Ishikawa (cell line): ENCODE results near the gene MIA2.

Experiments
- CEBPB ChIP-seq: IDR thresholded peaks from 2 replicates; pipeline ENCODE4 v1.6.1; 2012
- EP300 ChIP-seq: IDR thresholded peaks from 2 replicates; pipeline ENCODE4 v1.6.1; 2012; ENCODE audit warnings: borderline replicate concordance
- RAD21 ChIP-seq: IDR thresholded peaks from 2 replicates; pipeline ENCODE4 v1.6.1; 2012; ENCODE audit warnings: low read depth
- TAF1 ChIP-seq: IDR thresholded peaks from 2 replicates; pipeline ENCODE4 v1.6.1; 2012; ENCODE audit warnings: low read depth, mild to moderate bottlenecking
- YY1 ChIP-seq: IDR thresholded peaks from 2 replicates; pipeline ENCODE4 v1.6.1; 2012; ENCODE audit warnings: low read depth
- TF ChIP-seq, protein P1 (sequence below): IDR thresholded peaks from 2 replicates; pipeline ENCODE4 v1.6.1; 2012
- TF ChIP-seq, protein P2 (sequence below): IDR thresholded peaks from 2 replicates; pipeline ENCODE4 v1.6.1; 2012

DNA sequence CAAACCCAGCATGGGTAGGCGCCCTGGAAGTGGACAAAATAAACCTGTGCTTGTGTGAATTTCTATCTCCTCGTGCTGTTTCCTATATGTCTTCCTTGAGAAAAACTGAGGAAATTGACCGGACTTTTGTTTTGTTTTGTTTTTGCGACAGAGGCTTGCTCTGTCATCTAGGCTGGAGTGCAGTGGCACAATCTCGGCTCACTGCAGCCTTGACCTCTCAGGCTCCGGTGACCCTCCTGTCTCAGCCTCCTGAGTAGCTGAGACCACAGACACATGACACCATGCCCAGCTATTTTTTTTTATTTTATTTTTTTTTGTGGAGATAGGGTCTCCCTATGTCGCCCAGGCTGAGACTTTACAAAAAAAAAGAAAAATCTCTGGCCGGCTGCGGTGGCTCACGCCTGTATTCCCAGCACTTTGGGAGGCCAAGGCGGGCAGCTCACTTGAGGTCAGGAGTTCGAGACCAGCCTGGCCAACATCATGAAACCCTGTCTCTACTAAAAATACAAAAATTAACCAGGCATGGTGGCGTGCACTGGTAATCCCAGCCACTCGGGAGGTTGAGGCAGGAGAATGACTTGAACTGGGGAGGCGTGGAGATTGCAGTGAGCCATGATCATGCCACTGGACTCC, 22.5 kb upstream of the MIA2 start:
- no peak for TF ChIP-seq TAF1
- TF ChIP-seq, protein P1, sequence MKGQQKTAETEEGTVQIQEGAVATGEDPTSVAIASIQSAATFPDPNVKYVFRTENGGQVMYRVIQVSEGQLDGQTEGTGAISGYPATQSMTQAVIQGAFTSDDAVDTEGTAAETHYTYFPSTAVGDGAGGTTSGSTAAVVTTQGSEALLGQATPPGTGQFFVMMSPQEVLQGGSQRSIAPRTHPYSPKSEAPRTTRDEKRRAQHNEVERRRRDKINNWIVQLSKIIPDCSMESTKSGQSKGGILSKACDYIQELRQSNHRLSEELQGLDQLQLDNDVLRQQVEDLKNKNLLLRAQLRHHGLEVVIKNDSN, result no peak
- no peak for TF ChIP-seq CEBPB
- TF ChIP-seq EP300, result no peak
- TF ChIP-seq, protein P2, sequence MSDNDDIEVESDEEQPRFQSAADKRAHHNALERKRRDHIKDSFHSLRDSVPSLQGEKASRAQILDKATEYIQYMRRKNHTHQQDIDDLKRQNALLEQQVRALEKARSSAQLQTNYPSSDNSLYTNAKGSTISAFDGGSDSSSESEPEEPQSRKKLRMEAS, result no peak
- no peak for TF ChIP-seq YY1
- TF ChIP-seq RAD21, result no peak
